NCI-H1092 (cell line): Measurements from ENCODE around the gene SLC25A13.
"Not testable (repeated sequence)": the region's sequence is repeated elsewhere in the genome, so short reads cannot be mapped to it uniquely, and the experiment has no call there.

ENCODE experiments used
- DNase-seq: peaks from one replicate; lab custom pipeline; 2025; lab: John Stamatoyannopoulos, UW

Gene SLC25A13

GRCh38 chr7:96157856-96158255, 164.0 kb downstream of the SLC25A13 start:
- no peak for DNase-seq

- not testable (repeated sequence) for DNase-seq
These were observed 167.4 kb downstream of the SLC25A13 start for GRCh38 chr7:96154506-96154905.

- no peak for DNase-seq
These were observed 169.2 kb downstream of the SLC25A13 start for GRCh38 chr7:96152706-96153105.

GRCh38 chr7:96151889-96152288, 170.0 kb downstream of the SLC25A13 start:
- no peak for DNase-seq

- DNase-seq, result no peak
These were observed 177.7 kb downstream of the SLC25A13 start for GRCh38 chr7:96144260-96144526.

- DNase-seq, result no peak
These were observed 178.2 kb downstream of the SLC25A13 start for GRCh38 chr7:96143495-96144259.

- DNase-seq, result no peak
These were observed 185.2 kb downstream of the SLC25A13 start for GRCh38 chr7:96136600-96137239.

GRCh38 chr7:96135241-96135640, 186.7 kb downstream of the SLC25A13 start:
- DNase-seq, result no peak

- no peak for DNase-seq
These were observed 190.4 kb downstream of the SLC25A13 start for GRCh38 chr7:96131525-96131924.

- no peak for DNase-seq
These were observed 194.2 kb downstream of the SLC25A13 start for GRCh38 chr7:96127746-96128145.

GRCh38 chr7:96126382-96126781, 195.5 kb downstream of the SLC25A13 start:
- no peak for DNase-seq

- DNase-seq, result no peak
These were observed 199.2 kb downstream of the SLC25A13 start for GRCh38 chr7:96122746-96123145.

- DNase-seq, result no peak
These were observed 200.1 kb downstream of the SLC25A13 start for GRCh38 chr7:96121752-96122151.

GRCh38 chr7:96120445-96121225, 201.3 kb downstream of the SLC25A13 start:
- DNase-seq, result no peak

GRCh38 chr7:96118449-96119001, 203.4 kb downstream of the SLC25A13 start:
- DNase-seq, result no peak

- DNase-seq, result no peak
These were observed 205.7 kb downstream of the SLC25A13 start for GRCh38 chr7:96116173-96116572.

- no peak for DNase-seq
These were observed 207.7 kb downstream of the SLC25A13 start for GRCh38 chr7:96114190-96114589.

- no peak for DNase-seq
These were observed 210.5 kb downstream of the SLC25A13 start for GRCh38 chr7:96111405-96111804.

GRCh38 chr7:96104984-96105383, 216.9 kb downstream of the SLC25A13 start:
- no peak for DNase-seq

GRCh38 chr7:96102096-96102811, 219.6 kb downstream of the SLC25A13 start:
- DNase-seq, result no peak

GRCh38 chr7:96100737-96101136, 221.2 kb downstream of the SLC25A13 start:
- DNase-seq, result no peak

- no peak for DNase-seq
These were observed 224.1 kb downstream of the SLC25A13 start for GRCh38 chr7:96097835-96098234.
